ENCODE results near the gene AOAH.

The AOAH gene

DNA sequence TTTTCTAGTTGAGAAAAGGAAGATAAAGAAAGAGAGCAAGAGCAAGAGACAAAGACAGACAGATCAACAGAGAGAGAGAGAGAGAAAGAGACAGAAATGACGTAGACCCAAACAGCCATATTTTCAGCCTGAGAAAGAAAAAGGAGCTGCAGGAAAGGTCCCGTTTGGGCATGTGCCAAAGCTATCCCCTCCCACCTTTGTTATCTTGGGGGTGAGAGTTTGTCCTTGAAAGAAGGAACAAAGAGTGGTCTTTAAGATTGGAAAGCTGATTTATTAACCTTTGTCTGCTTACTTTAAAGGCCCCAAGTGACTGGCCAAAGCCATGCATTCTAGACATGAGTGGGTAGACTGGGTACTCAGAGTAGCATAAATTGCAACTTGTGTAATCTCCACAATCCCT lies 98.2 kb downstream of the AOAH start:
- DNase-seq, result no peak

DNA sequence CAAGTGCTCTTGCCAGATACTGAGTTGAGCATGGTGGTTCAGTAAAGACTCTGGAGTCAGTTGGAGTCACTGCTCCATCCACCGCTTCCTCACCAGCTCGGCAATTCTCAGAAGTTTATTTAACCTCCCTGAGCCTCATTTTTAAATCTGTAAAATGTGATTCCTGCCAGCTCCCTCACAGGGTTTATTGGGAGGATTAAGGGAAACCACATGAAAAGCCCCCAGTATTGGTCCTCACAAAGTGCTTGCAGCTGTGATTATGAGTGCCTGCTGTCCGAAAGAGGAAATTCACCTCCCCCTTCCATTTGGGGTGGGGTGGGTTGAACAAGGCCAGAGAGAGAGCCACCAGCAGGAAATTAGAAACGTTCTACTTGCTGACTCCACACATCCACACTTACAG lies 99.0 kb downstream of the AOAH start:
- no peak for DNase-seq

DNA sequence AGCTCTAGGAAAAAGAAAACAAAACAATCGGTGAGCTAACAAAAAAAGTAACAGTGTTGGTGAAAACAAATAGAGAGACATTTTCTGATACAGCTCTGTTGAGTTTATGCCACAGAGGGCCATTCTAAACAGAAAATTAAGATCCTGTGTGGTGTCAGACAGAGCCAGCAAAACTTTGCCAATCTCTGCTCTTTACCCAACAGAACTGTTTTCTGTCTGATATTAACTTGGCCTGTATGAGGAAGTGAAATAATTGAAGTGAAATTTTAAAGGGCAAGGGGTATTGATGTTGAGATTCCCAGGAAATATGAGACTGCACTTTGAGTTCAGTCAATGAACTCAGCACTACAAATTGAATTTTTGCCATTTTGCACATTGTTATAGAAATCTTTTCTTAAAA lies 101.0 kb downstream of the AOAH start:
- DNase-seq, result no peak

DNA sequence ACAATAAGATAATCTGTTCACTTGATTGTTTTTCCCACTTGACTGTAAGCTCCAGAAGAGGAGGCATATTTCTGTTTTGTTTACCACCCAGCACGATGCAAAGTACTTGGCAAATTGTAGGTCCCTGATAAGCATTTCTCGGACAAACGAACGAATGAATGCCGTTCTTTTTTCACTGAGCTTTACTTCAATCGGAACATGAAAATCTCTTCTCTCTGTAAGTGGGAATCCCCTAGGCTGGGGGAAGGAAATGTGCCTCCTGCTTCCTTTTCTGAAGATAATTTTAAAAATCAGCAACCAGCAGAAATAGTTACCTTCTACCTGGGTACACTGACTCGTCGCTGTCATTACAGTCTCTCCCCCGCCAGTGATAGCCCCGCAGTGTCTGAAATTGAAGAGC lies 102.9 kb downstream of the AOAH start:
- no peak for DNase-seq

DNA sequence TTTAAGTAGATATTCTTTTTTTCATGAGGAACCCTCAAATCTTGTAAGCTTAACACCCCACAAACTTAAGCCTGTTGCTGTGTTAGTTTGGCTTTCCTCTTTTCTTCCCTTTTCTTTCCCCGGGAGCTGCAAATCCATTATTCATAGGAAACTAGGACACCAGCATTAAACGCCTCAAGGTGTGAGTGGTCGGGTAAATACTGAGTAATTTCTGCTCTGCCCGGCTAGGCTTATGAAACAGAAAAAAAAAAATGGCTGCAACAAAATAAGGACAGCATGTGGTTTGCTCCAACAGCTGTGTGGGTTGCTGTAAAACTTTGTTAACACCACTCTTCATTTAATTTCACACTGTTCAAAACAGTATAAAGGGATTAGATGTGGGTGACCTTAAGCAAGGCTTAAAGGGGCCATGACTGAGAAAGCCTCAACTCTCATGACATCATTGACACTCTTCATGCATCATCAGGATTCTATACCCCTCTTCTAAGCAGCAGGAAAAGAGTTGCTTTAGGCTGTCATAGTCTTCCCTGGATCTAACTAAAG lies 104.1 kb downstream of the AOAH start:
- no peak for DNase-seq

DNA sequence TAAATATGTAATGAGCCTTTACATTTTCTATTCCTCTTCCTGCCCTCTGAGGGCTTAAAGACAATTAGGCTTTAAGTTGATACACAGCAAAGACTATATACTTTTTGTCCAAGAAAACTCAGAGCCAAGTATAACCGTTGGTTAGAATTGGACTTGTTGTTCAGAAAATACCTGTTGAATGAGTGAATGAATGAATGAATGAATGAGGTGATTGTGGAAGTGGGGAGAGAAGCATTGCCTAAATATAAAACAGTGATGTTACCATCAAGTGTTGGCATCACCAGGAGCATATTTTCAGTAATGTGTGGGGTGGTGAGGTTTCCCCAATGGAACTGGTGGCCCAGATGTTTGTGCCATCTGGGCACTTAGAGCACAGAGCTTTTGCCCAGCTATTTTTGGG lies 106.9 kb downstream of the AOAH start:
- DNase-seq, result no peak

DNA sequence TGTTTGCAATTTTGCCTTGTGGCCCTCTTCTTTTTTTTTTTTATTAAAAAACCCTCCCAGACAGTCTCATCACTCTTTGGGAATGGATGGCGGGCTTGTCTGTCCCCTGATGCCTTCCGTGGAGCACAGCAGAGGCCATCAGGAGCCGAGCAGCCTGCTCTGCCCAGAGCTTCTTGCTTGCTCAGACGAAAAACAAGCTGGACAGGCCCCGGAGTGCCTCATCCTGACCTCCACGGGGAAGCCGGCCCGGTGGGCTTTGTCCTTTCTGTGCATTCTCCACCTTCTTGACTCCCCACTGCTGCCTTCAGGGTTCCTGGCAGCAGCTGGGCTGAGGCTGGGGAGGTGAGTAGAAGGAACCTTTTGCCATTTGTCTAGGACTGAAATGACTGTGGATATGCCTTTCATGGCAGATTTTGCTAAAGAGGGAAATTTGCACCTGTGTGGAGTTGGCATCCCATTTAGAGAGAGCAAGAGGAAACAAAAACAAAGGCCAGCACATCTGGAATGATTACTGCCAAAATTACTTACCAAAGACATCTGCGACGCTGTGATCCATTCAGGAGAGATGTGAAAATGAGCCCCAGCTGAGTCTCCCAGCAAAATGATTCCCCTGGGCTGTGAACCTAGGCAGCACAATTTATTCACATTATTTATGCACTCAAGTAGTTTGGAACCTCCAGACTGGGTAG lies 108.3 kb downstream of the AOAH start:
- DNase-seq, result no peak

DNA sequence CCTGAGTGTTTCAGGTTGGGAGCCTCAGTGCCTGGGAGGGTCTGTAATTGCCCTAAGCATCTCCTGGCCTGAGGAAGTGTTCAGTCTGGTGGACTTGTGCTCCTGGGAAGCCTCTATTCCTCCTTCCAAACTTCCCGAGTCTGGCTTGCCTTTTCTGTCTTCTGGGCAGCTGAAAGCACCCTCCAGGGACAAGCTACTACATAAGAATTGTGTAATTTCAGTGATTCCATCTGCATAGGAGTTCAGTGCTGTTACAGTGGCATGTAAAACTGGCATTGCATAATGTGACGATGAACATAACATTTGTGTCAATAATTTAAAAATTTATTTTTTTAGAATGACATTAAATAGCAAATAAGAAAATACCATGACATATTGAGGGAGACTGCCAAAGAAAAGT lies 109.3 kb downstream of the AOAH start:
- no peak for DNase-seq

DNA sequence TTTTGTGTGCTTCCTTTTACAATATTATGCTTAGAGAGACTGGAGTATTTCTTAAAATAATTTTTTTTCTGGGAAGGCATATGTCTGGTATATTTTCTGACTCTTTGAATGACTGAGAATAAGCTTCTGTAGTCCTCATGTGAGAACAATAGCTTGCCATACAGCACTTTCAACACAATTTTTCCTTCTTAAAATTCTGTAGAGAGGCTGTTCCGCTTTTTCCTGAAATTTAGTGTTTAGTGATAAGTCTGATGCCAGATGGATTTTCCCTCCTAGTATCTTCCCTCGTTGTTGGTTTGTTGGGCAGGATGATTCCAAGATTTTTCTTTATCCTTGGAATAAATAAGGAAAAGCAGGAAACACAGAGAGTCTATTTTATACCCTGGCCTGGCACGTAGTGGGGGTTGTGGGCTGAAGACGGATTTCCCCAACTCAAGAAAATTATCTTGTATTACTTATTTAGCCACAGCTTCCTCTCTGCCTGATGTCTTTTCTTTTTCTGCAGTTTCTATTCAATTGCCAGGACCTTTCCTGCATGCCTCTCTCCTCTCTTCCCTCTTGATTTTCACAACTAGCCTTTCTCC lies 111.2 kb downstream of the AOAH start:
- DNase-seq, result no peak

DNA sequence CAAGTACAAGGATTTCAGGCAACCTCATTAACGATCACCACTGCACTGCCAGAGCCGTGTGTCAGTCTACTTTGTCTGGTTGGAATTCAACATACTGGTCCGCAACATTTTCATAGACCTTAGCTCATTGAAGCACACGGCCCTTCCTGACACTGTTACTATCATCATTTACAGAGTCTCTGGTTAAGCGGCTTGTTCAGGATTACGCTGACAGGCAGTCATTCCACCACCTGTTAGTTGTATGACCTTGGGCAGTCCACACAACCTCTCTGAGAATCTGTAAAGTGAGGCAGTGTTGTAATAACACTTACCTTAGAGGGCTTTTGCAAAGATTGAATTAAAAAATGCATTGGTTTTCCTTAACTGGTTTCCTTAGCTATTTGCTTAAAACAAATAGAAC lies 112.6 kb downstream of the AOAH start:
- DNase-seq, result no peak

DNA sequence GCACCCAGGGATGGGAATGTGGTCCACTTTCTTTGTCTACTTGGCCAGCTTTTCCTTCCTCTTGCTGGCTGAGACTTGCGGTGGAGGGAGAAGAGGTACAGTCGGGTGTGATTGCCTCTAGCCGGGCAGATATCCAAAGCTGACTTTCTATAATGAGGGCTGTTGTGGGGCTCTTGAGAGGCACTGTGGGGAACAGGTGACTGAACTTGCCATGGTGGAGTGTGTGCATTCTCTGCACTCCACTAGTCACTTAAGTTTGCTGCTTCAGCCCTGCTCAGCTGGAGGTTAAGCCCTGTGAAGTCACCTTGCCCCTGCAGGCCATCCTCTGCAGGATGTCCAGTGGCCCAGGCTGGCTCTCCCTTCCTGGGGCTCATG lies 116.6 kb downstream of the AOAH start:
- DNase-seq, result no peak

DNA sequence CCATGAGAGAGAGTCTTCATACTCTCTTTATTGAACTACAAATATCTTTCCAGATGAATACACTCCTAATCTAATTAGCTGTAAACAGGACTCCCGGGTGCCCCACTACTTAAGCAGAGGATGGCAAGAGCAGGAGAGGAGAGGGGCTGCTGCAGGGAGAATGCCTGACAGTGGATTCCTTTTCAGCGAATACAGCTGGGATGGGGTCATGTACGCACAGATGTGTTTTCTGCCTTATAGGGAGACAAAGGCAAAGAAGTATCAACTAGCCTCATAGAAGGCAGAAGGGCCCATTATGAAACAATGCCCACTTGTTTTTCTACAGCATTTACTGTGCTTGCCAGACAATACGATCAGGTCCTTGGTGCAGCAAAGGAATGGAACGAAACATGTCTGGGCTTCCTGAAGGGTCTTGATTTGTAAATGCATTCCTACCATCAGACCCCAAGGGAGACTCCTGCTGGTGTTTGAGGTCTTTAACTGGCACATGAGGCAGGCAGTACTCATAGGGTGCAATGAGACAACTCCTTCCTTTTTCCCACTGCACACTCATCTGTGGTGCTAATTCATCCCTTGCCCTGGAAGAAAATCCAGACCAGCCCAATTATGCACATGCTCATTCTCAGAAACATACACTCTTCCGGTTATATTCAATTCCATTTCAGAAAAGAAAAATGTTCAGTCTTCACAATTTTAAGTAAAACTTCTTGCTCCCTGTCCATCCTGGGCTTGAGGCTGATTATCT lies 117.1 kb downstream of the AOAH start:
- no peak for DNase-seq

DNA sequence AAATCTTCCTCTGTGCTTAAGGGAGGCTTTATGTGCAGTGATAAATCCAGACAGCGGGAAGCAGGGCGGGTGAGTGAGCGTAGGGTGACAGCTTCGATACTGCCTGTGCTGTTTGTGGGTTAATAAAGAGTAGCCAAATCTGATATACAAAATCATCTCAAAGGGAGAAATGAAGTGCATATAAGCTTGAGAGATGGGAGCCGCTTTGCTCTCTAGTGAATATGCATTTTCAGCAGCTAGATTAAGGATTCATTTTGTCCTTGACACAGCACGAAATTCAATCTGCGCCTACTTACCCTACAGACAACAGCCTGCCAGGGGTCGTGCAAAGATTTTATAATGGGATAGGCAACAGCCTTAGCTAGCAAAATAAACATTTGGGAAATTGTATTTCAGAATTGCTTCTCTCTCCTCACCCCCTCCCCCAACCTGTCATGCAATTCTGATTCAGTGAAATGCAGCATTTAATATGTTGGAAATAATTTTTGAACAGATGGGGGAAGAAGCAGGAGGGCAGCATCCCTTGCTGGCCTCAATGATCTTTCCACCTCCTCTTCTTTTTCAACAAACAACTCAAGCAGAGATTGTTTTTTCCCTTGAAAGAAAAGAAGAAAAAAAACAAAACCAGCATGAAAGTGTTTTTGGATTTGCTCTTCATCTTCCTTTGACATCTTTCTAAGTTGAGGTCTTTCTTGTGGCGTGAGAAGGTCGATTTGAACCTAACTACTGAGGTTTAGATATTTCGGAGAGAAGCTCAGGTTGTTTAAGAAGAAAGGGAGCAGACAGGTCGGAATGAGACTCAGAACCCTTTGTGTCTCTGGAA lies 117.9 kb downstream of the AOAH start:
- DNase-seq, result no peak

DNA sequence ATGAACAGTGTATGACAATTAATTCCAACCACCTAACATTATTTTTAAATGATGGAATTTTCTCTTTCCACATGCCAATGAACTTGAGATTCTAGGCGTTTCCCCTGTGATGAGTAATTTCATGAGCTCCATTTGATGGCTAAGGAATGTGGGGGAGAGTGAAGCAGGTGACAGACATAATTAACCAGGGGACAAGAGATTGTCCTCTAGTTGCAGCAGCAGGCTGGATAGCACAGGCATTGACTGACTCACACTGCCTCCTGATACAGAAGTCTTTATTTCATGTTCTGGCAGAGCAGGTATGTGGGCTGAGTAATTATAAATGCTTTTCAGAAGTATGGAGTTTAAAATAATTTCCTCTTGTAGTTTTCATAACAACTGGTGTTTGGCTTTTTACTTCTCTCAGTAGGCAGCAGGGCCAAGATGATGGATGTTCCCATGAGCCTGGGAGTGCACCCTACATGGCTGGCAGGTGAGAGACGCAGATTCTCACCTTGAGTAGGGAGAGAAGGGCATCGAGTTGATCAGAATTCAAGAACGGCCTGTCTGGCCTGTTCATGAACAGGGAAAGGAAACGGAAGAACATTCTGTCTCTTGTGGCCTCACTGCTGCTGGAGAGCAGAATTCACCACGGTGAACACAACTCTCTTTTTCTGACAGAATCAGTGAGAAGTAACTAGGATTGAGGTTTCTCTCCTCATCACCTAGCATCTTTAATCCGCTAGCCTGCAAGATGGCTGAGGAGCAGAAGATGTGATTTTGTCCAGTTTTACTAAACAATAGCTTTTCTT lies 118.8 kb downstream of the AOAH start:
- no peak for DNase-seq

DNA sequence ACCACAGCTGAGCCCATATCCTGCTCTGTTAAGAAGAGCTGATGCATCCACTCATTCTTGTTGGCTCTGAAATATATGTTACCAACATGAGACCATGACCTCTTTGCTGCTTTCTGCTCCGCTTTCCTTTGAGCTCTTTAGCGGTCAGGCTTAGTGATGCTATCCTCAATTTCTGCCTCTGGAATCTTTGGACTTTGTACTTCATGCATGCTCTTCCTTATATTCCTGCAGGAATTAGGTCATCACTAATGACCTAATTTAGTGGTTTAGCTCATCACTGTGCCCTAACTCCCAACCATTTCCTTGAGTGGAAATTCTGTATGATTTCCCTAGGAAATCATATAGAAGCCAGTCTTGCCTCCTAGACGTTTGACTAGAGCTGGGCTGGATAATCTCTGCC lies 119.5 kb downstream of the AOAH start:
- DNase-seq, result no peak

DNA sequence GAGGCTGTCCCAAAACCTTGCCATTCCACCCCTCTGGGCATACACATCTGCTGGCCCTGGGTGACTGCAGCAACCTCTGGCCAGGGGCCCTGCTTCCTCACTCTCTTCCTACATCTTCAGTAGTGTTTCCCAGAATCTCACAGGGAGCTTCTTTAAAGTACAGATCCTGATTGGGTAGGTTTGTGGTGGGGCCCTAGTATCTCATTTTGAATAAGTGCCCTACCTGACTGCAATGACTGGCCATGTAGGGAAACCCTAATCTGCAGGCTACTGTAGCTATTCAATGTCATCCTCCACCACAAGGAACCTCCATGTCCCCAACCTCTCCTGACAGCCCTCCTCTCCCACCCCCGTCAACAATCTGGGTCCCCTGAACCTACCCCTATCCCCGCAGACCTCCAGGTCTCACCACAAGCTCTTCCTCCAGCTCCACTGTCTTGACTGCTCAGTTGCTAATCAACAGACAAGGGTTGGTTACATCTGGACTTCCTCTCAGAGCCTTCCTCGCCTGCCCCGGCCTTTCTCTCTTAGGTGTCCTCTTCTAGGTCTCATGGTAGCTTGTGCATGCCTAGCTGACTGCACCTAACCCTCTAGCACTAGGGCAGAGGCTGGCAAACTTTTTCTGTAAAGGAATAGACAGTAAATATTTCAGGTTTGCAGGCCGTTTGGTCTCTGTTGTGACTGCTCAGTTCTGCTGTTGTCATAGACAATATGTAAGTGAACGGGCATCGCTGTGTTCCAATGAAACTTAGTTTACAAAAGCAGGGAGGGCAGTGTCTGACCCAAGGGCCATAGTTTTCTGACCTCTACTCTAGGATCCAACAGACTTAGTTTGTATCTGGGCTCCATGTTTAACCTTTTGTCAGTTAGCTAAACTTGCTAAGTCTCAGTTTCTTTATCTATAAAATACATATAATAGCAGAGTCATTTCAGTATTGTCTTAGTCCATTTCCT lies 121.1 kb downstream of the AOAH start:
- DNase-seq, result no peak

DNA sequence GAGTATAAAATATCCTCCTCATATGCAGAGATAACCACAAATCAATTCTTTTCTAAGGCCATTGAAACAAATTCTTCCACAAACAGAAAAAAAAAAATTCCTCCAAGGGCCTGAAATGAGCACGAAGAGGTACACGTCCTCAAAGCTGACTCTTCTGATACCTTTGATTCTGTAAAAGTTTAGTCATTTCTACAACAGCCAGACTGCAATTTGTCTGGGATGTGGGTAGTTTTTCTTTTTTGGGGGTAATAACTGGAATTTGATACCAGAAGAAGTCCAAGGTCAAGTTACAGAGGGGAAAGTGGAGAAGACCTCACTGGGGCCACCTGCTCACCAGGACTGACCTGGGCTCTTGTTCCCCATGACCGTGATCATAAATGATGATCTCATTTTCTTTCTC lies 121.8 kb downstream of the AOAH start:
- DNase-seq, result no peak

DNA sequence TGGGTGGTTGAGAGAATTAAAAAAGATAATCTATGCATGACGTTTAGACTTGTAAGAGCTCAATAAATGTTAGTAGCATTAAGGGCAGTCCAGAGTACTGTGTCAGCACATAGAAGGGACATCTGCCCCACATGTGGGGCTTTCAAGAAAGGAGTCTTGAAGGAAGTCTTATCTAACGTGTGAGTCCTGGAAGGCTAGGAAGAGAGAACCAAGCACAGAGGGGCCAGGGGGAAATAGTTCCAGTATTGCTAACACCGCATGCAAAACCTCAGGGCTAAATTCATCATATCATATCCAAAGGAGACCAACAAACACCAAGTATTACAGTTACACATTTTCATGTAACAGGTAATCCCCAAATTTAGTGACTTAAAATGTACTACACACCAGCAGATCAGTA lies 122.7 kb downstream of the AOAH start:
- DNase-seq, result no peak

DNA sequence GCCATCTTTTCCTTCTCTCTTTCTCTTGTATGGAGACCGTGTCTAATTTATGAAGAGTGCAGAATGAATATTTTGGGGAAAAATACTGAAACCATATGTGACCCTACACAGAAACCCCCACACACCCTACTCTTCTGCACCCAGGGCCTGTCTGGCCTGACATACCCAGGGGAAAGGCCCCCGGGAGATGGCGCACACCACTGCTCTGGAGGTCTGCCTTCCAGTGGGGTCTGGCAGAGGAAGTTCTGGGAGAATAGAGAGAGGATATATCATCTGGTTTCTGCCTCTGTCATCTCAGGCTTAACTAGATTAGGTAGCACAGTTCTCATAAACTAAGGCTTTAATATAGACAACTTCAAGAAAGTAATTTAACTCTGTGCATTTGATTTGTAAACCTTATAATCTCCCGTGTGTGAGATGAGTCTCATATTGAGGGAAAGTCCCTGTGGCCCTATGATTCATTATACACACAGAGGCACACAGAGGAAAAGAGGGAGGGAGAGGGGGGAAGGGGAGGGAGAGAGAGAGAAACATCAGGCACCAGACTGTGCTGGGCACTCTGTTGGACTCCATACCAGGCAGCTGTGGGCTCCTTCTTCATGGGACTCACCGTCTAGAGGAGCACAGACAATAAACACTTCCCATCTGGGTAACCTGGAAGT lies 123.3 kb downstream of the AOAH start:
- no peak for DNase-seq

DNA sequence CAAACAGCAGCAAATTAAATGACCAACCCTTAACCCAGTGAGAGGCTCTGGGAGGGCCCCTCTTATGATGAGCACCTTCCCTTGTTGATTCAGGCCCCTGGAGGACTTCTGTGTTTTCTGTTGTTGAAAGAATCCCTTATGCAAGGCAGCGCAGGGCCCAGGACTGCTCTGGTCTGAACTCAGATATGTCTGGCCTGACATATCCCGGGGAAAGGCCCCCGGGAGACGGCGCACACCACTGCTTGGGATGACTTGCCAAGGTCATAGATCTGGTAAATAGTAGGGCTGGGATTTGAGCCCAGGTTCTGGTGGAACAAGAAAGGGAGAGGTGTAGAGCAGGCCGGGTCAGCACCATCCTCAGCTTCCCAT lies 124.0 kb downstream of the AOAH start:
- no peak for DNase-seq

All from stimulated activated CD8-positive, alpha-beta memory T cell treated with anti-CD3 and anti-CD28 coated beads, Interleukin-4, amount 100 ng/mL, for 48 hours (primary cell).